Measurements from ENCODE around the gene TIE1. TPM values are rescaled to one million over a fixed set of nuclear protein-coding genes. Genes with fewer than 3 reads are reported as not detected.

TIE1 gene
- total and polyA plus RNA-seq, 9 of the 15 experiments (the other 6 are each of a cell fraction or from before 2014, with no cell fraction given): 0.07 to 0.49 (median 0.14) TPM; not detected in 4

GRCh38 chr1:43302721-43303470 is 2.1 kb downstream of the TIE1 start (continued):
- TF ChIP-seq NR4A1 (CRISPR knock-in tag; IDR thresholded peaks at IDR 0.05) (no peak), NR4A1 (tag; IDR thresholded peaks at IDR 0.05) (no peak)

- H3K36me3 ChIP-seq (ENCODE audit: control insufficient read depth, insufficient read depth, low read length): no peaks in the 10 kb centered on the region
- FAIRE-seq: no peak
- H3K9me1 ChIP-seq (ENCODE audit: control insufficient read depth, insufficient read depth, low read length): no peaks in the 10 kb centered on the region
- no TSS peak for BruUV-seq (replicated peaks)
- ChIA-PET CTCF (ENCODE audit: low intra/inter-chr PET ratio) (no interaction called here), POLR2A (interaction anchor here (0.7 to 1.3 kb wide), 6 partner anchors 8 to 600 kb away, joined by 3 to 5 read pairs (median 3); no protein-coding TSS in a partner anchor)
- H3K4me2 ChIP-seq (ENCODE audit: insufficient read depth, low read length): no peak overlapping the region
- 0 out of 2 replicates have a peak, but pooled peaks cover 2% of the 10 kb centered on the region for H3K9me3 ChIP-seq (replicated peaks; ENCODE audit: control insufficient read depth, insufficient read depth, low read depth, low read length)
- H2AFZ ChIP-seq (ENCODE audit: low read depth, low read length): no peak overlapping the region
- ATAC-seq: no peak
- no peaks in the 10 kb centered on the region for H3K79me2 ChIP-seq (ENCODE audit: control insufficient read depth, insufficient read depth, low read length)
- 9% methylated on average over 8 of the region's 8 CpGs for WGBS (ENCODE audit: insufficient coverage, low coverage, missing lambda C conversion rate)
- H3K9ac ChIP-seq (ENCODE audit: insufficient read depth in 1 of 2, low read depth in 2 of 2, low read length in 2 of 2): no peak overlapping the region
- in situ Hi-C loops (cut with MboI): no loop called here
- no peak for DNase-seq (ENCODE audit: extremely low read depth in 1 of 4, low spot score in 3 of 4)
- H3K27me3 ChIP-seq (ENCODE audit: control insufficient read depth in 2 of 2, insufficient read depth in 2 of 2, low read length in 2 of 2): peaks cover 23 to 77% of the 10 kb centered on the region in 2 experiments
- H3K27ac ChIP-seq (ENCODE audit: extremely low read depth, low read depth, low read length): no peak overlapping the region
- intact Hi-C loops (cut with micrococcal nuclease): no loop called here
- H3K4me1 ChIP-seq (replicated peaks in 1 of 2; ENCODE audit: control insufficient read depth in 2 of 2, insufficient read depth in 2 of 2, low read length in 2 of 2): peaks cover 4 to 16% of the 10 kb centered on the region in 2 experiments; a peak in 4 of 5 replicates
- H4K20me1 ChIP-seq (replicated peaks; ENCODE audit: control insufficient read depth, insufficient read depth, low read length): peaks cover 4% of the 10 kb centered on the region; the same call in 1 of the 2 replicates
- TF ChIP-seq ZNF121 (CRISPR knock-in tag; conservative IDR thresholded peaks at IDR 0.05): peak; percentile 84
- TF ChIP-seq C11orf30 (IDR thresholded peaks at IDR 0.05; ENCODE audit: low read depth): no peak
- TF ChIP-seq BCOR (IDR thresholded peaks at IDR 0.05): 0 out of 2 replicates have a peak, but pooled peaks have one; percentile 29
- no peak overlapping the region for H3K4me3 ChIP-seq
Observed at GRCh38 chr1:43303471-43304313, 2.9 kb downstream of the TIE1 start.
